ENCODE measurements around the gene TTLL11.

DNA sequence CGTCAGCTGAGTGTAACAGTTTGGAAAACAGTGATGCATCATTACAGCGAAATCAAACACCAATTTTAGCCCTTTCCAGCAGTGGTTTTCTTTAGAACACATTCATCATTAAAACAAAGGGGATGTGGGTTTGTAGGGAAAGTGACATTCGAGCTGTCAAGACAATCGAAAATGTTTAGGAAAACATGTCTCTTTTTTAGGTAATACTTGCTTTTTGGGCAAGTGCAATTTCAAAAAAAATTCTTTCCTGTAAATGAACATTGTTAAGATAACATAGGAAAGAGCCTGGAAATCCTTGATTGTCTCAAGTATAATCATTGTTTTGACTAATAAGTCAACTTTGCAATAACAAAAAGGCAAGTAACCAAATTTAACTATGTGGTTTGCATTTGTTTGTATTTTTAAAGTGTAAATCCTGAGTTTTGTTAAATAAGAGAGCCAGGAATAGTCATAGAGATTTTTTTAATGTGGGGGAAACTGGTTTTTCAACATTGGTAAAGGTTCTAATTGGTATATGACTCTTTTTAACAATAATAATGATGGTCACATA is 182.5 kb downstream of the TTLL11 start:
- TF ChIP-seq, protein P1, sequence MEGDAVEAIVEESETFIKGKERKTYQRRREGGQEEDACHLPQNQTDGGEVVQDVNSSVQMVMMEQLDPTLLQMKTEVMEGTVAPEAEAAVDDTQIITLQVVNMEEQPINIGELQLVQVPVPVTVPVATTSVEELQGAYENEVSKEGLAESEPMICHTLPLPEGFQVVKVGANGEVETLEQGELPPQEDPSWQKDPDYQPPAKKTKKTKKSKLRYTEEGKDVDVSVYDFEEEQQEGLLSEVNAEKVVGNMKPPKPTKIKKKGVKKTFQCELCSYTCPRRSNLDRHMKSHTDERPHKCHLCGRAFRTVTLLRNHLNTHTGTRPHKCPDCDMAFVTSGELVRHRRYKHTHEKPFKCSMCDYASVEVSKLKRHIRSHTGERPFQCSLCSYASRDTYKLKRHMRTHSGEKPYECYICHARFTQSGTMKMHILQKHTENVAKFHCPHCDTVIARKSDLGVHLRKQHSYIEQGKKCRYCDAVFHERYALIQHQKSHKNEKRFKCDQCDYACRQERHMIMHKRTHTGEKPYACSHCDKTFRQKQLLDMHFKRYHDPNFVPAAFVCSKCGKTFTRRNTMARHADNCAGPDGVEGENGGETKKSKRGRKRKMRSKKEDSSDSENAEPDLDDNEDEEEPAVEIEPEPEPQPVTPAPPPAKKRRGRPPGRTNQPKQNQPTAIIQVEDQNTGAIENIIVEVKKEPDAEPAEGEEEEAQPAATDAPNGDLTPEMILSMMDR (IDR thresholded peaks at IDR 0.05; ENCODE audit: poor library complexity, severe bottlenecking), result no peak
- TF ChIP-seq MXI1 (conservative IDR thresholded peaks at IDR 0.05; ENCODE audit: poor library complexity, severe bottlenecking) (no peak), POLR2AphosphoS5 (IDR thresholded peaks at IDR 0.05) (no peak), RAD21 (conservative IDR thresholded peaks at IDR 0.05) (no peak), EZH2 (IDR thresholded peaks at IDR 0.05; ENCODE audit: borderline replicate concordance, insufficient read depth, low read length, poor library complexity, severe bottlenecking) (no peak), SMC3 (conservative IDR thresholded peaks at IDR 0.05; ENCODE audit: poor library complexity) (no peak), EP300 (conservative IDR thresholded peaks at IDR 0.05; ENCODE audit: poor library complexity, severe bottlenecking) (no peak), TAF1 (IDR thresholded peaks at IDR 0.05; ENCODE audit: low read depth) (no peak)
- TF ChIP-seq, protein P2, sequence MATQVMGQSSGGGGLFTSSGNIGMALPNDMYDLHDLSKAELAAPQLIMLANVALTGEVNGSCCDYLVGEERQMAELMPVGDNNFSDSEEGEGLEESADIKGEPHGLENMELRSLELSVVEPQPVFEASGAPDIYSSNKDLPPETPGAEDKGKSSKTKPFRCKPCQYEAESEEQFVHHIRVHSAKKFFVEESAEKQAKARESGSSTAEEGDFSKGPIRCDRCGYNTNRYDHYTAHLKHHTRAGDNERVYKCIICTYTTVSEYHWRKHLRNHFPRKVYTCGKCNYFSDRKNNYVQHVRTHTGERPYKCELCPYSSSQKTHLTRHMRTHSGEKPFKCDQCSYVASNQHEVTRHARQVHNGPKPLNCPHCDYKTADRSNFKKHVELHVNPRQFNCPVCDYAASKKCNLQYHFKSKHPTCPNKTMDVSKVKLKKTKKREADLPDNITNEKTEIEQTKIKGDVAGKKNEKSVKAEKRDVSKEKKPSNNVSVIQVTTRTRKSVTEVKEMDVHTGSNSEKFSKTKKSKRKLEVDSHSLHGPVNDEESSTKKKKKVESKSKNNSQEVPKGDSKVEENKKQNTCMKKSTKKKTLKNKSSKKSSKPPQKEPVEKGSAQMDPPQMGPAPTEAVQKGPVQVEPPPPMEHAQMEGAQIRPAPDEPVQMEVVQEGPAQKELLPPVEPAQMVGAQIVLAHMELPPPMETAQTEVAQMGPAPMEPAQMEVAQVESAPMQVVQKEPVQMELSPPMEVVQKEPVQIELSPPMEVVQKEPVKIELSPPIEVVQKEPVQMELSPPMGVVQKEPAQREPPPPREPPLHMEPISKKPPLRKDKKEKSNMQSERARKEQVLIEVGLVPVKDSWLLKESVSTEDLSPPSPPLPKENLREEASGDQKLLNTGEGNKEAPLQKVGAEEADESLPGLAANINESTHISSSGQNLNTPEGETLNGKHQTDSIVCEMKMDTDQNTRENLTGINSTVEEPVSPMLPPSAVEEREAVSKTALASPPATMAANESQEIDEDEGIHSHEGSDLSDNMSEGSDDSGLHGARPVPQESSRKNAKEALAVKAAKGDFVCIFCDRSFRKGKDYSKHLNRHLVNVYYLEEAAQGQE (IDR thresholded peaks at IDR 0.05; ENCODE audit: borderline replicate concordance), result no peak
